T1000 (cell line): ENCODE measurements around the gene NOS1AP.
A peak's percentile ranks its signal among the peaks of the same experiment; 100 is the strongest.

ENCODE experiments used
- DNase-seq: peaks from one replicate; lab custom pipeline; 2025; ENCODE audit warnings: mixed read lengths; lab: John Stamatoyannopoulos, UW

NOS1AP gene

GRCh38 chr1:162089748-162090147 is 20.3 kb downstream of the NOS1AP start:
- DNase-seq: no peak

- no peak for DNase-seq
These were observed 20.9 kb downstream of the NOS1AP start for GRCh38 chr1:162090378-162090777.

- no peak for DNase-seq
These were observed 22.4 kb downstream of the NOS1AP start for GRCh38 chr1:162091681-162092524.

GRCh38 chr1:162093095-162093494 is 23.6 kb downstream of the NOS1AP start:
- no peak for DNase-seq

DNA sequence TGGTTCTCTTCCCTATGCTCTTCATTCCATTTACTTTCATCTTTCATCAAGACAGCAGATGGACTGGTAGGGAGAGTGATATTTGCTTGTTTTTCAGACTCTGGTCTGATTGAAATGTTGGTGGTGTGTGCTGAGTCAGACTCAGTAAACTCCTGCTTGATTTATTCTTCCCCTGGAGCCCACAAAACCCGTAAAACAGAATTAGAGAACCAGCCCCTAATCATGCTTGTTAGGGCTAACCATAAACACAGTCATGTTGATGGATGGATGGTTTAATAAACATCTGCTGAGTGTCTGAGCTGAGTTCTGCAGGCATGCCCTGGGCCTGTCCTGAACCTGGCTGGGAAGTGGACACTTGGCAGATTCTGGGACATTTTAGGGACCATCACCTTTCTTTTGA is 24.8 kb downstream of the NOS1AP start:
- no peak for DNase-seq

DNA sequence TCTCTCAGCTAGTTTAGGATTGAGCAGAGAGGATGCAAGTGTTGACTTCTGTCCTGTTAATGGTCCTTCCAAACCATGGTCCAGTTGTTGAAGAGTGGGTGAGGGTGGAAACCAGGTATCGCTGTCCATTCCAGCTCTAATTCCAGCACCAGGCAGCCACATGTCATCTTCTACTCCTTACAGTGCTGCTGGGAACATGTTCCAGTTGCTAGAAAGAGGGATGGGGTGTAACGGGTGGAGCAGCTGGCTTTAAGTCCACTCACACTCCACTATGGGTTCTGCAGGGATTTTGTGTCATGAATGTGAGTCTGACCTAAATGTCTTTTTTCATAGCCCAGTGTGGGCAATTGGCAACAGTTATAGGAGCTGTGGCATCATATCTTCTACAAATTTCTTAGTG is 25.2 kb downstream of the NOS1AP start:
- DNase-seq: no peak

- no peak for DNase-seq
These were observed 38.4 kb downstream of the NOS1AP start for GRCh38 chr1:162107911-162108310.

DNA sequence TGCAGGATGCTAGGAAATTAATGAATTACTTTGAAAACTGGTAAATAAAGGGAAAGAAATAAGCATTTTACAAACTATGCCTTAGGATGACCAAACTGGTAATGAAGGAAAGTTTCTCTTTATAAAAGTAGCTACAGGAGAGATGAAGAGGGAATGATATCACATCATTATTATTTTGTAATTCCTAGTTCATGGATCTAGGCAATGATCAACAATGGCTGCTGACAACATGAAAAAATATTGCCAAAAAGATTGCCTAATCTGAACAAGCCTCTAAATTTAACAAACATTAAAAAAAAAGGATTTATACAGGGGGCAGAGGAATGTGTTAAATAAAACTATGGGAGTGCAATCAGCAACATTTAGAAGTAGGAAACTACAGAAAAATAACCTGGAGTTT is 38.9 kb downstream of the NOS1AP start:
- DNase-seq: no peak

GRCh38 chr1:162110910-162111309 is 41.4 kb downstream of the NOS1AP start:
- no peak for DNase-seq

GRCh38 chr1:162111572-162111971 is 42.1 kb downstream of the NOS1AP start:
- no peak for DNase-seq

DNA sequence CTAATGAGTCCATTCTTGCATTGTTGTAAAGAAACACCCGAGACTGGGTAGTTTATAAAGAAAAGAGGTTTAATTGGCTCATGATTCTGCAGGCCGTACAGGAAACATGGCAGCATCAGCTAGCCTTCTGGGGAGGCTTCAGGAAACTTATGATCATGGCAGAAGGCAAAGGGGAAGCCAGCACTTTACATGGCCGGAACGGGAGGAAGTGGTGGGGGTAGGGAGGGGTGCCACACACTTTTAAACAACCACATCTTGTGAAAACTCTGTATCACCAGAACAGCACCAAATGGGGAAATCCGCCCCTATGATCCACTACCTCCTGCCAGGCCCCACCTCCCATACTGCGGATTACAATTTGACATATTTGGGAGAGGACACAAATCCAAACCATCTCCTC is 43.9 kb downstream of the NOS1AP start:
- DNase-seq: no peak

GRCh38 chr1:162117039-162117774 is 47.7 kb downstream of the NOS1AP start:
- DNase-seq: no peak

DNA sequence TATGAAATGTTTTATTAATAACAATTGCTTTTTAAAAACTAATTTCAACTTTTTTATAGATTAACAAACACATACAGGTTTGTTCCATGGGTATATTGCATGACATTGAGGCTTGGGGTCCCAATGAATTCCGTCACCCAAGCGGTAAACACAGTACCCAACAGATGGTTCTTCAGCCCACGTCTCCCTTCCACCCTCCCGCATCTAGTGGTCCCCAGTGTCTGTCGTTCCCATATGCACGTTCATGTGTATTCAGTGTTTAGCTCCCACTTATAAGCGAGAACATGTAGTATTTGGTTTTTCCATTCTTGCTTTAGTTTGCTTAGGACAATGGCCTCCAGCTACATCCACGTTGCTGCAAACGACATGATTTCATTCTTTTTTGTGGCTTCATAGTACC is 48.6 kb downstream of the NOS1AP start:
- DNase-seq: no peak

GRCh38 chr1:162128693-162129356 is 59.3 kb downstream of the NOS1AP start:
- no peak for DNase-seq

- no peak for DNase-seq
These were observed 60.8 kb downstream of the NOS1AP start for GRCh38 chr1:162130308-162130707.

DNA sequence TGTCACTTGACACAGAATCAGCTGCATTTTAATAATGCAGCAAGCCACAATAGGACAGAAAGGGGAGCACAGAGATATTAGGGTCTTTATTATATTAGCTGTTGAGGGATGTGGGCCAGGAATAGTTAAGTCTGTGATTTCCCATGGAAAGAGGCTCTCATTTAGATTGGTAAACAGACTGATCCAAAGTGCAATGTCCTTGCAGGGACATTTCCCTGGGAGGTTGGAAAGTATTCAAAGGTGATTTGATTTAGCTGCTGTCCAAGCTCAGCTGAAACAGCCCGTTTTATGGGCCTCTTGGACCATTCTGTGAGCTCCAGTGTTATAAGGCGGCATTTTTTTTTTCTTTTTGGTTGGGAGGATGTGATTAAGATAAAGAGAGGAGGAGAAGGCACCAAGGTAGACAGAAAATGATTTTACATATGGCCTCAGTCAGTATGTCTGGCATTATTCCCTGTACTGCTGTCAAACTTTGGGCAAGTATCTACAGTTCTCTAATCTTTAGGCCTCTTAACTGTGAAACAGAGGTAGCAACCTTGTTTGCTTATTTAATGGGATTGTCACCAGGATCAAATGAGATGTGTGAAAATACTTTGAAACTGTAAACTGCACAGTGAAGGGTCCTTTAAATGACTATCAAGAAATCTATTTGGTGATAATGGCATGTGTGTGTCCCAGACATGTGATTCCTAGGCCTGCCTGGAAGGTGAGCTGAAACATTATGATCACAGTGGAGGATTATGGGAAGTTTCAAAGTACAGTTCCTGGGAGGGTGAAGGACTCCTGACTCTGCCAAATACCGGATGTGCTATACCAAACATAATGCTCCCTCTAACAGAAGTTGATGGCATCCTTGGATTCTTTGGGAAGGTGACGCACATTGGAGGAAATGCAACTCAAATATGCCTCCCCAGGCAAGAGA is 62.2 kb downstream of the NOS1AP start:
- DNase-seq: no peak

DNA sequence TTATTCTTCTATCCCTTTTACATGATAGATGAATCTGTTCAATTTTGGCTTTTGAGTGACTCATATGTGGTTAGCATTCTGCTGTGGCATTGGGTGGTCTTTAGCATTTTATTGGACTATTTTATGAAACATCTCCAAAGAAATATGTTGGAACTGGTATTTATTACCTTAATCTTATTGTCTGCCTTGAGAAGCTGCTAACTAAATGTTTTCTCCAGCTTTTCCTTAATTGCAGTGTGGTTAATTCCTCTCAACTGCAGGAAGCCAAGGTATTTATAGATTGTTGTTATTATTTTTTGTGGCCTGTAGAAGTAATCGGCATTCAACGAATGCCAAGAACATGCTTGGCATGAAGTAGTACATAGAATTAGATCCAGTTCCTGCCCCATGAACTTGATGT is 64.1 kb downstream of the NOS1AP start:
- DNase-seq: no peak

- DNase-seq: no peak
These were observed 65.2 kb downstream of the NOS1AP start for GRCh38 chr1:162134646-162135045.

DNA sequence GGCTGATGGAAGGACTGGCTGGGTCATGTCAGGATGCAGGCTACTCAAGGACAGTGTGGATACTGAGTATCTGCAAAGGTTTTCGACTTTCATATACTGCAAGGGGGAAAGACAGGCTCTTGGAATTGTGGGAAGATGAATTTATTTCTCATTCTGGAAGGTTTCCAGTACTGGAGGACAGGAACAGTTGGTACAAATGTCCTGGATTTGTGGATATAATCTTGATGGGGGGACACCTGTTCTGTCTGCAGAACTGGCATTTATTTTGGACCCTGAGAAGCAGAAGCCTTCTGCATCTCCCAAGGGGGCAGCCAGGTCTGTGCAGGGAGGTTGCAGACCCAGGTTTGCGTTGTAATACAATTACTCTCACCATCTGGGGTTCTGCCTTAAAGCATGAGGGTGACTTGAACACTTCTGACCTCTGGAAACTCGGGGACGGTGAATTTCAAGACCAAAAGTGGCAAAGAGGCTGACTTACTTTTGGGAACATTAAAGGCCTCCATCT is 65.8 kb downstream of the NOS1AP start:
- no peak for DNase-seq

DNA sequence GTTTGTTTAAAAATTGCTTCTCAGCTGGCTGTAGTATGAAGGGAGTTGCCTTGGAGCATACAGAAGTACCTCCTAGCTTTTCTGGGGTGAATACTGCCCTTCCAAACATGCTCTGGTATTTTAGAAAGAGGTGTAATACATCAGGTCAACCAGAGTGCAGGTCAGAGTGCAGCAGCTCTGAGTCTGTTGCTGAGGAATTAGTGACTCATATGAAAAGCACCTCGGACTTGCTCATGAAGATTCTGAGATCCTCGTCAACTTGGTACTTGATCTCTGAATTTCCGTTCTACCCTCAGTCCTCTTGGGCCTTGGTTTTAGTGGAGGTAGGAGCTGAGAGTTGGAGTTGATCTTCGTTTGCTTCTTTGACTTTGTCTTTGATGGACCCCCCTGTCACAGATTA is 67.3 kb downstream of the NOS1AP start:
- DNase-seq: peak; percentile 20

- DNase-seq: no peak
These were observed 67.9 kb downstream of the NOS1AP start for GRCh38 chr1:162137179-162137960.
